ENCODE results near the gene GOLGA6A. TPM values are rescaled to one million over a fixed set of nuclear protein-coding genes. Genes with fewer than 3 reads are reported as not detected.
A peak's percentile ranks its signal among the peaks of the same experiment; 100 is the strongest.
"Not testable (repeated sequence)": the region's sequence is repeated elsewhere in the genome, so short reads cannot be mapped to it uniquely, and the experiment has no call there.

Gene GOLGA6A
- total and polyA plus RNA-seq, 2 of the 13 experiments (the other 11 are each of a cell fraction or from before 2014, with no cell fraction given) = 0.04 to 0.22 TPM

- 13% methylated on average over 5 of the region's 16 CpGs for WGBS (ENCODE audit: low lambda C conversion rate)
- H3K9me3 ChIP-seq (ENCODE audit: low read length); H4K20me1 ChIP-seq (ENCODE audit: insufficient read depth, low read length); H3K9ac ChIP-seq (ENCODE audit: insufficient read depth, low read depth, low read length); H3K4me3 ChIP-seq (replicated peaks in 1 of 3; ENCODE audit: insufficient read depth in 1 of 3, low read depth in 2 of 3, low read length in 3 of 3); CTCF ChIA-PET (ENCODE audit: low intra/inter-chr PET ratio, low total read pairs); H3K4me2 ChIP-seq (ENCODE audit: low read depth, low read length); H3K79me2 ChIP-seq (ENCODE audit: insufficient read depth, low read length); DNase-seq (ENCODE audit: low spot score); H3K27me3 ChIP-seq (ENCODE audit: control insufficient read depth in 1 of 2, insufficient read depth in 2 of 2, low read length in 2 of 2); H2AFZ ChIP-seq (ENCODE audit: low read length); H3K27ac ChIP-seq (ENCODE audit: extremely low read length, insufficient read depth, low read length); in situ Hi-C loops (cut with HindIII; ENCODE audit: extremely low pct_ligation_motif_present, low pct_unique_long_range_greater_than_20kb); POLR2A ChIA-PET; H3K4me1 ChIP-seq (ENCODE audit: insufficient read depth, low read length); BruUV-seq (replicated peaks); FAIRE-seq; ATAC-seq; intact Hi-C loops (cut with micrococcal nuclease; ENCODE audit: unreplicated experiment); H3K36me3 ChIP-seq (replicated peaks in 1 of 2; ENCODE audit: control insufficient read depth in 1 of 2, insufficient read depth in 2 of 2, low read length in 2 of 2): not testable (repeated sequence)
- TF ChIP-seq MYC (CRISPR knock-in tag; IDR thresholded peaks at IDR 0.05; ENCODE audit: borderline replicate concordance) = peak; percentile 51; the same call in 1 of the 2 replicates
- 0 out of 2 replicates have a peak, but pooled peaks have one; percentile 37 for TF ChIP-seq ZNF644 (CRISPR knock-in tag; IDR thresholded peaks at IDR 0.05; ENCODE audit: low read depth)
- TF ChIP-seq STAG1 (CRISPR knock-in tag; IDR thresholded peaks at IDR 0.05) = peak; percentile 44
Observed at GRCh38 chr15:74072614-74073337, 9.6 kb downstream of the GOLGA6A start.

- BruUV-seq (replicated peaks); H4K20me1 ChIP-seq (ENCODE audit: insufficient read depth, low read length); POLR2A ChIA-PET; H3K27ac ChIP-seq (ENCODE audit: extremely low read length, insufficient read depth, low read length); ATAC-seq; H3K79me2 ChIP-seq (ENCODE audit: insufficient read depth, low read length); CTCF ChIA-PET (ENCODE audit: low intra/inter-chr PET ratio, low total read pairs); intact Hi-C loops (cut with micrococcal nuclease; ENCODE audit: unreplicated experiment); H3K27me3 ChIP-seq (ENCODE audit: control insufficient read depth in 1 of 2, insufficient read depth in 2 of 2, low read length in 2 of 2); FAIRE-seq; H3K4me1 ChIP-seq (ENCODE audit: insufficient read depth, low read length); H3K4me3 ChIP-seq (replicated peaks in 1 of 3; ENCODE audit: insufficient read depth in 1 of 3, low read depth in 2 of 3, low read length in 3 of 3); DNase-seq (ENCODE audit: low spot score); H2AFZ ChIP-seq (ENCODE audit: low read length); H3K9ac ChIP-seq (ENCODE audit: insufficient read depth, low read depth, low read length); in situ Hi-C loops (cut with HindIII; ENCODE audit: extremely low pct_ligation_motif_present, low pct_unique_long_range_greater_than_20kb); H3K36me3 ChIP-seq (replicated peaks in 1 of 2; ENCODE audit: control insufficient read depth in 1 of 2, insufficient read depth in 2 of 2, low read length in 2 of 2); H3K9me3 ChIP-seq (ENCODE audit: low read length); H3K4me2 ChIP-seq (ENCODE audit: low read depth, low read length): not testable (repeated sequence)
- WGBS (ENCODE audit: low lambda C conversion rate) = 26% methylated on average over 3 of the region's 9 CpGs
Observed at GRCh38 chr15:74072132-74072531, 10.2 kb downstream of the GOLGA6A start.

GRCh38 chr15:74071645-74072044, 10.7 kb downstream of the GOLGA6A start:
- H3K9ac ChIP-seq (ENCODE audit: insufficient read depth, low read depth, low read length); DNase-seq (ENCODE audit: low spot score); FAIRE-seq; H3K4me1 ChIP-seq (ENCODE audit: insufficient read depth, low read length); in situ Hi-C loops (cut with HindIII; ENCODE audit: extremely low pct_ligation_motif_present, low pct_unique_long_range_greater_than_20kb); POLR2A ChIA-PET; H3K4me3 ChIP-seq (replicated peaks in 1 of 3; ENCODE audit: insufficient read depth in 1 of 3, low read depth in 2 of 3, low read length in 3 of 3); H3K9me3 ChIP-seq (ENCODE audit: low read length); H2AFZ ChIP-seq (ENCODE audit: low read length); H3K36me3 ChIP-seq (replicated peaks in 1 of 2; ENCODE audit: control insufficient read depth in 1 of 2, insufficient read depth in 2 of 2, low read length in 2 of 2); intact Hi-C loops (cut with micrococcal nuclease; ENCODE audit: unreplicated experiment); CTCF ChIA-PET (ENCODE audit: low intra/inter-chr PET ratio, low total read pairs); H3K4me2 ChIP-seq (ENCODE audit: low read depth, low read length); H4K20me1 ChIP-seq (ENCODE audit: insufficient read depth, low read length); H3K79me2 ChIP-seq (ENCODE audit: insufficient read depth, low read length); H3K27me3 ChIP-seq (ENCODE audit: control insufficient read depth in 1 of 2, insufficient read depth in 2 of 2, low read length in 2 of 2); BruUV-seq (replicated peaks); H3K27ac ChIP-seq (ENCODE audit: extremely low read length, insufficient read depth, low read length); ATAC-seq: not testable (repeated sequence)
- WGBS (ENCODE audit: low lambda C conversion rate) = 50% methylated on average over 4 of the region's 6 CpGs

All from HepG2 (cell line).